ENCODE results near the gene OR2T11. TPM values are rescaled to one million over a fixed set of nuclear protein-coding genes. Genes with fewer than 3 reads are reported as not detected.
"Not testable (repeated sequence)": the region's sequence is repeated elsewhere in the genome, so short reads cannot be mapped to it uniquely, and the experiment has no call there.

The OR2T11 gene
- total and polyA plus RNA-seq, 2 donors (not counting 3 experiments of a cell fraction or from before 2014, with no cell fraction given), result not detected

- H3K4me3 ChIP-seq (replicated peaks in 1 of 3; ENCODE audit: insufficient read depth in 1 of 3, low read depth in 1 of 3, low read length in 3 of 3); intact Hi-C loops (cut with micrococcal nuclease); H2AFZ ChIP-seq (ENCODE audit: low read depth, low read length); POLR2A ChIA-PET; CTCF ChIA-PET; H3K9ac ChIP-seq (replicated peaks; ENCODE audit: extremely low read depth, insufficient read depth, low read length); H4K20me1 ChIP-seq (replicated peaks; ENCODE audit: control insufficient read depth, extremely low read depth, insufficient read depth, low read length); FAIRE-seq; H3K27ac ChIP-seq (ENCODE audit: insufficient read depth, low read depth, low read length); DNase-seq (ENCODE audit: low read depth, low spot score); H3K9me3 ChIP-seq (replicated peaks; ENCODE audit: control insufficient read depth, insufficient read depth, low read length); H3K4me2 ChIP-seq (ENCODE audit: insufficient read depth, low read length); H3K79me2 ChIP-seq (ENCODE audit: control insufficient read depth, insufficient read depth, low read length); BruUV-seq (replicated peaks); H3K27me3 ChIP-seq (ENCODE audit: control insufficient read depth in 2 of 2, insufficient read depth in 2 of 2, low read length in 2 of 2); H3K36me3 ChIP-seq (ENCODE audit: control insufficient read depth in 2 of 2, extremely low read depth in 1 of 2, insufficient read depth in 2 of 2, low read length in 2 of 2); dilution Hi-C loops (cut with MboI; ENCODE audit: extremely low pct_ligation_motif_present, low sequenced_read_pairs); H3K4me1 ChIP-seq (ENCODE audit: control insufficient read depth, extremely low read depth, insufficient read depth, low read length); H3K9me1 ChIP-seq (replicated peaks; ENCODE audit: control insufficient read depth, extremely low read depth, insufficient read depth, low read length): not testable (repeated sequence)
Observed at GRCh38 chr1:248573856-248574255, 61.0 kb downstream of the OR2T11 start.

Small RNA genes lying within 50 kb of the gene (small RNA-seq; reads per million reads assigned to genes)
- not detected for gene RF00019 (ENCODE audit: insufficient read depth, insufficient read length, low read depth, low replicate concordance)

Other genes with a start within 250 kb of the OR2T11 start
- gene OR2T1, start 232.0 kb downstream of the OR2T11 start, total RNA-seq, result not detected in 2 replicates
- gene OR2T1, start 232.0 kb downstream of the OR2T11 start, polyA plus RNA-seq, result not detected in 2 replicates
- not detected in 2 replicates for gene OR2T2, start 189.5 kb downstream of the OR2T11 start, total RNA-seq
- not detected in 2 replicates for gene OR2T2, start 189.5 kb downstream of the OR2T11 start, polyA plus RNA-seq
- not detected in 2 replicates for gene OR2T3, start 161.7 kb downstream of the OR2T11 start, total RNA-seq
- gene OR2T3, start 161.7 kb downstream of the OR2T11 start, polyA plus RNA-seq, result not detected in 2 replicates
- gene OR2T5, start 146.5 kb downstream of the OR2T11 start, total RNA-seq, result not detected in 2 replicates
- not detected in 2 replicates for gene OR2T5, start 146.5 kb downstream of the OR2T11 start, polyA plus RNA-seq
- gene OR2G6, start 127.0 kb downstream of the OR2T11 start, total RNA-seq, result not detected in 2 replicates
- gene OR2G6, start 127.0 kb downstream of the OR2T11 start, polyA plus RNA-seq, result not detected in 2 replicates
- not detected in 2 replicates for gene OR2T29, start 72.3 kb downstream of the OR2T11 start, total RNA-seq
- gene OR2T29, start 72.3 kb downstream of the OR2T11 start, polyA plus RNA-seq, result not detected in 2 replicates
- not detected in 2 replicates for gene OR2T34, start 60.3 kb downstream of the OR2T11 start, total RNA-seq
- gene OR2T34, start 60.3 kb downstream of the OR2T11 start, polyA plus RNA-seq, result not detected in 2 replicates
- not detected in 2 replicates for gene OR2T10, start 37.4 kb downstream of the OR2T11 start, total RNA-seq
- not detected in 2 replicates for gene OR2T10, start 37.4 kb downstream of the OR2T11 start, polyA plus RNA-seq
- not detected in 2 replicates for gene OR2T35, start 10.2 kb upstream of the OR2T11 start, total RNA-seq
- not detected in 2 replicates for gene OR2T35, start 10.2 kb upstream of the OR2T11 start, polyA plus RNA-seq
- gene OR2T27, start 20.4 kb upstream of the OR2T11 start, total RNA-seq, result not detected in 2 replicates
- gene OR2T27, start 20.4 kb upstream of the OR2T11 start, polyA plus RNA-seq, result not detected in 2 replicates
- not detected in 2 replicates for gene OR14I1, start 67.7 kb upstream of the OR2T11 start, total RNA-seq
- not detected in 2 replicates for gene OR14I1, start 67.7 kb upstream of the OR2T11 start, polyA plus RNA-seq
- gene LYPD8, start 120.7 kb upstream of the OR2T11 start, total RNA-seq, result not detected in 2 replicates
- gene LYPD8, start 120.7 kb upstream of the OR2T11 start, polyA plus RNA-seq, result not detected in 2 replicates
- 24.7 and 26.5 TPM in 2 replicates for gene SH3BP5L, start 190.8 kb upstream of the OR2T11 start, total RNA-seq
- gene SH3BP5L, start 190.8 kb upstream of the OR2T11 start, polyA plus RNA-seq, result 22.9 and 24.7 TPM in 2 replicates
- gene ZNF672, start 203.1 kb upstream of the OR2T11 start, total RNA-seq, result 20.1 and 21.5 TPM in 2 replicates
- gene ZNF672, start 203.1 kb upstream of the OR2T11 start, polyA plus RNA-seq, result 29.6 and 30.6 TPM in 2 replicates
- 36.6 and 38.6 TPM in 2 replicates for gene ZNF692, start 224.0 kb upstream of the OR2T11 start, total RNA-seq
- gene ZNF692, start 224.0 kb upstream of the OR2T11 start, polyA plus RNA-seq, result 32.6 and 33.6 TPM in 2 replicates

Measured in endothelial cell of umbilical vein (primary cell).